C1 segment of cervical spinal cord (tissue), 14 donors: ENCODE measurements around the gene EPB41L4B.
A peak's percentile ranks its signal among the peaks of the same experiment; 100 is the strongest.
"Not testable (repeated sequence)": the region's sequence is repeated elsewhere in the genome, so short reads cannot be mapped to it uniquely, and the experiment has no call there.

Source experiments
- DNase-seq, 14 donors: peaks; one replicate each; lab custom pipeline; 2025; lab: John Stamatoyannopoulos, UW

EPB41L4B gene

DNA sequence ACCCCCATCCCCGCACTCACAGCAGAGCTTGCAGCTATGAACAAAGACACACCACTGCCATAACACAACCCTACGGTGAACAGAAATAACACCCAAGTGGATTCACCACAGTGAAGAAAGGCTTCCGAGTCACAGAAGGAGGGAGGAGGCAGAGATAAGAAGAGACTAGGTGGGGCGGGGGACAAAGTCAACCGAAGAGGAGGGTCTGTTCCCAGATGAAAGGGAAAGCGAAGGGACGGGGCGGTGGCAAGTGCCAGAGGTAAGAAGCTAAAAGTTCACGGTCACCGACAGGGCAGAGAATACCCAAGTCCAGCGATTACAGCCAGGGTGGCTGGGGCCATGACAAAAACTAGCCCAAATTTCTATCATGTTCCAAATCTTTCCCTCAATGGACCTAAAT is 21.0 kb downstream of the EPB41L4B start:
- DNase-seq: no peak

DNA sequence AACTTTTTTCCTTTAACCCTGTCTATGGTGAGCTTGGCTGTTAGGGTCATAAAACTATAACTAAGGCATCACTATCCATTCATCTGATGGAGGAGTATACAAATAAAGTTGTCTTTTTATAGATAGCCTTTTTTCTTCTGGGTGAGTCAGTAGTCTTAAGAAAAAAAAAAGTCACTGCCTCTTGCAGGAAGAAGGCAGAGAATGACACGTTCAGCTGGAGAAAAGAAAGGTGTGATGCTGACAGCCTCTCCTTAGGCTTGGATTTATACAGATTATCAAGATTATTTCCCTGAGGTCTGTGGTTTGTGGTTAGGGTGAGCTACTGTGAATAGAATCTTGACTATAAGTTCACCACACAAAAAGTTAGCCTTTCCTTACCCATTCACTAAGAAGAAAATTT is 23.0 kb downstream of the EPB41L4B start:
- no peak for DNase-seq

DNA sequence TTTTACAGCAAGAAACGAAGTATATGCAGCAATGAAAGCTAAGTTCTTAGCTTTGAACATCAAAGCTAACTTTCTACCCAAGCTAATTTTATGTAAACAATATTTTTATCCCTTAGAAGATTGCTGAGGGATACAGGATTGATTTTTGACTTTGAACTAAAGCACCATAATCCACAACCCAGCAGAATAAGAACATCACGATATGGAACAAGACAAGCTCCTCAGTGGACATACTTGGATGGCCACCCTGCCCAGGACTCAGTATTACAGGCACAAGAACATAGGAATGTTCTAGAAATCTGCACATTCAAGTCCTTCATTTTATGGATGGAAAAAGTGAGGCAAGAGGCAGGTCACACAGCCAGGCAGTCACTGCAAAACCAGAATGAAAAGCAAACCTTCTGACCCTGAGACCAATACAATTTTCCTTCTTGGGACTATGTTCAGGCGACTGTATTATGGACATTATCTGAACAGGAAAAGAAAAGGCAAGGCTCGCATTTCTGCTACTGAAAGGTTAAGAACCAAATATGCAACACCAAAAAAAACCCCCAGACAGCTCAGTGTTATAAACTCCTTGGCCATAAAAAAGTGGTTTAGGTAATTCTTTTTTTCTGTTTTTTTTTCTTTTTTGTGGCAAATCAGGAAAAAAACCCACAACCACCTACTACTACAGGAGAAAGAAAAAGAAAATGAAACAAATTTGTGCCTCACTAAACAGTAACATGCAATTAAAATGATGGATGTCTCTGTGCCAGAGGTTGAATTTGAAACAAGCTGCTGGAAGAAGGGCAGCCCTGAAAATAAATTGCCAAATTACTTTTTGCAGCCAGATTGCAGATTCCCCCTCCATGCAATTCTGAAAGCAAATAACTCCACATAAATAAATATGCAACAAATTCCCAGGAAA is 25.4 kb downstream of the EPB41L4B start:
- DNase-seq: no peak

DNA sequence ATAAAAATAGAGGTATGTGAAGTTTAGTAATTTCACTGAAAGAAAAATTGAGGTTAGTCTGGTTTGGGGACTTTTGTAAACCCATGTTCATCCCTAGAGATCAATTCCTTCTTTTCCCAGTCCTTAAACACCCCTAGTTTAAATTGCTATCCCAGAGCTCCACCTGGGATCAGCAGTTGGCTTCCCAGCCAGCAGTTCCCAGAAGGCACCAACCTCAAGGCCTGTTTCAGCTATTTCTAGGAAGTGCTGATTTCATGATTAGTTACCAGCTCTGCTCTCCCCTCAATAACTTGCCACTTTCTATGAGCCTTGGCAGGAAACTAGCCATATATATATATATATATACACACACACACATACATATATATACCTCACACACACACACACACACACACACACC is 30.5 kb downstream of the EPB41L4B start:
- DNase-seq: no peak

DNA sequence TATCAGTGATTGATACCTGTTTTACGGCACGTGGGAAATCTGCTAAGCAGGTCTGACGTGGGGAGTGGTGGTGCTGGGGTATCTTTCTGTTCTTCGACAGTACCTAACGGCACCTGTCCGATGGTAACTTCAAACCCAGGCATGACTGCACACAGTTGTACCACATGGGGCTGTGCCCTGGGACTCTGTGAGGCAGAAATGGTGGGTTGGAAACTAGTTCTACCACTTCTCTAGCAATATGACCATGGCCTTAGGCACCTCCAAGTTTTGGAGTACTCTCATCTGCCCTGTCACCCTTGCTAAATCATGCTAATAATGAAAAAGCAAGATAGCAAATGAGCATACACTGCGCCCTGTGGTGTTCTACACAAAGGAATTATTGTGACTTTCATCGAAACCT is 30.9 kb downstream of the EPB41L4B start:
- no peak for DNase-seq

DNA sequence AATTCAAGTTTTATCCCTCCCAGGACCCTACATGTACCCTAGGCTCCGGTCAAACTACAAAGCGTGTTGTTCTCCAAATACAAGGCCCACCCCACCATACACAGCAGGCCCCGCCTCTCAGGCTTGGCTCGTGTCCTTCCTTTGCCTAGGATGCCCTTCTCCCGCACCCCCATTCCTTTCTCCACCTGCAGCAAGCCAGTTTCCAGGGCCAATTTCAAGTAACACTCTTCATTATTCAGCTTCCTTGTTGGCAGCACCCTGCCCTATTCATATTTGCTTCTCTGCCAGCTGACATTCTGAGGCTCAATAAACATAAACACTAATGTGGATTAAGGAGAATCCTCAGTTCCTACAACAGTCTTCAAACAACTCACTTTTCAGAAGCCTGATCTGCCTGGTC is 31.7 kb downstream of the EPB41L4B start:
- no peak for DNase-seq

DNA sequence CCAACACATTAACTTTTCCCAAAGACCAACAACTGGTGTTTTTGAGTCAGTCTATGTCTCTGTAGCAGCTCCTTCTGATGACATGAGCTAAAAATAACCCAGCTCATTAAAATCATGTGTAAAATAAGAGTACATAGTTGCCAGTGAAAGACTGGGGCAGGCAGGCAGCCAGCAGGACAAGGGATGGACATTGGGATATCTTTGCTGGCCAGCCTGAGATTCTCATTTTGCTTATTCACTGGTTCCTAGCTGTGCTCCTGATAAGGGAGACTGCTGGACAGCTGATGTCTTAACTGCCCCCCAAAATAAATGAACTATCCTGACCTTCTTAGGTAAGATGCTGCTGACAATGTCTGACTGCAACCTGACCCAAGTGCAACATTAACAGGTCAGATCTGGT is 33.9 kb downstream of the EPB41L4B start:
- no peak for DNase-seq

DNA sequence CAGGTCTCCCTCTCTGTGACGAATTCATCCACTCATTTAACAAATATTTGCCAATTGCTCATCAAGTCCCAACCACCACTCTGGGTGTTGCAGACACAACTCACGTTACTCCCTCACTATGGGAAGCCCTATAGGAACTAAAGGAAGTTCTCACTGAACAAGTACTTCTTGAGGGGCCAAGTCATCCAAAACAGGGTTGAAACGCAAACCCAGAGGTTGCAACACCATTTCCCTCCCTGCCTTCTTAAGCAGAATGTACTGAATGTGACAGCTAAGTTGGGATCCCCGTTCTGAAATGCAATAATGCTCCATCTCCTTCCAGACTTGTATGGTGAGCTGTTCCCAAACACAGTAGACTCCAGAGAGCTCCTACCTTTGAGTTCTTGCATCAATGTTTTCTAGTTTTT is 34.3 kb downstream of the EPB41L4B start:
- no peak for DNase-seq

DNA sequence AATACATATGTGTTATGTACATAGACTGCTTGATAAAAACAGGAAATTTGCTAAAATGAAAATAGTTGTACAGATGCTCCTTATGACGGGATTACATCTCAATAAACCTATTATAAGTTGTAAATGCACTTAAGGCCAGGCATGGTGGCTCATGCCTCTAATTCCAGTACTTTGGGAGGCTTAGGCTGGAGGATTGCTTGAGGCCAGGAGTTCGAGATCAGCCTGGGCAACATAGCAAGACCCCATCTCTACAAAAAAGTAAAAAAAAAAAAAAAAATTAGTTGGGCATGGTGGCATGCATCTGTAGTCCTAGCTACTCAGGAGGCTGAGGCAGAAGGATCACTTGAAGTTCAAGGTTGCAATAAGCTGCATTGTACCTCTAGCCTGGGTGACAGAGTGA is 37.2 kb downstream of the EPB41L4B start:
- DNase-seq: not testable (repeated sequence)

DNA sequence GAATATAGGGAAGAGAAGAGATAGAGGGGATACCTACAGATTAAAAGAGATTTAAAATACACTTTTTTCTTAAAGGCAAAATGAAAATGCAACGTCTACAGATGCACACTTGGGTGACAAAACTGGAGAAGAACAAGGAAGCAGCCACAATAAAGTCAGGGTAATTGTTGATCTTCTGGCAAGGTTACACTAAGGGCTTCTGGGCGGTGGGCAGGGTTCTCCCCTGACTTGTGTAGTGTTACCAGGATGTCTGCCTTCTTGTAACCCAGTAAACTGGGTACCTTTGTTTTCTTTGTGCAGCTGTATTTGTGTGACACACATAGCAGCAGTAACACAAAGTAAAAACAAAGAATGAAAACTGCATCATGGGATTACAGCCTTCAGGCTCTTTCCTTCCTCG is 37.8 kb downstream of the EPB41L4B start:
- DNase-seq: no peak

DNA sequence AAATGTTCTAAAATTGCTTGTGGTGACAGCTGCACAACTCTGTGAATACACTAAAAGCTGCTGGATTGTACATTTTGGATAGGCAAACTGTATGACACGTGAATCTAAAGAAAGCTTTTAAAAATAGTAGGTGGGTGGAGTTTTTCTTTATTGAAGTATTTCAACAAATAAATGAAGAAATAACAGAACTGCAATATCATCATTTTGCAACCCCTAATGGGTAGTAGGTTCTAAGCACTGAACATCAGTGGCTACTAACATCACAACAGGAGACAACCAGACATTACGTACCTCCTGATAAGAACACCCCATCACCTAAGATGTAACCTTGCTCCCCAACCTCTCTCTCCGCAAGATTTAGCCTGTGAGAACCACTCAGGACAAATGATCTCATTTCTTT is 38.6 kb downstream of the EPB41L4B start:
- DNase-seq: no peak

DNA sequence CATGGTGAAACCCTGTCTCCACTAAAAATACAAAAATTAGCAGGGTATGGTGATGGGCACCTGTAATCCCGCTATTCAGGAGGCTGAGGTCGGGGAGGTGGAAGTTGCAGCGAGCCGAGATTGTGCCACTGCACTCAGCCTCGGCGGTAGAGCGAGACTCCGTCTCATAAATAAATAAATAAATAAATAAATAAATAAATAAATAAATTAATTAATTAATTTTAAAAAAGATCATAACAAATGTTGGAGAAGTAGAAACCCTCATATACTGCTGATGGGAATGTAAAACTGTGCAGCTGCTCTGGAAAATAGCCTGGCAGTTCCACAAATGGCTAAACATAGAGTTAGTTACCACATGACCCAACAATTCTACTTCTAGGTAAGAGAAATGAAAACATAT is 39.3 kb downstream of the EPB41L4B start:
- no peak for DNase-seq

DNA sequence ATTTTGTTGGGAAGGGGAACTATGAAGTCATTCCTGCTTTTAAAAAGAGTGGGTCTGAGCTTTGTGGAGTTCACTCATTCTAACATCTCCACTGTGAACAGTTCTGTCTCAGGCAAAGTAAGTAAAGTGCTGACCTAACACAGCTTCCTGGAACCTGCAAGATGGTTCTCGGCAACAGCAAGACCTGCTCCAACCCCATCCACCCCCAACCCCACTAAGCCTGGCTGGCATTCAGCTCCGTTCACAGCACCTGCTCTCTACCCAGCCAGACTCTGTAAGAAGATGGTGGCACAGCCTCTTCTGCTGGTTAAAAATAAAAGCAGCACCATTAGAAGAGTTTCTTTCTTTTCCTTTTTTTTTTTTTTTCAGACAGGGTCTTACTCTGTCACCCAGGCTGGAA is 42.0 kb downstream of the EPB41L4B start:
- DNase-seq: peak in 1 of 14 donors; percentile 11

DNA sequence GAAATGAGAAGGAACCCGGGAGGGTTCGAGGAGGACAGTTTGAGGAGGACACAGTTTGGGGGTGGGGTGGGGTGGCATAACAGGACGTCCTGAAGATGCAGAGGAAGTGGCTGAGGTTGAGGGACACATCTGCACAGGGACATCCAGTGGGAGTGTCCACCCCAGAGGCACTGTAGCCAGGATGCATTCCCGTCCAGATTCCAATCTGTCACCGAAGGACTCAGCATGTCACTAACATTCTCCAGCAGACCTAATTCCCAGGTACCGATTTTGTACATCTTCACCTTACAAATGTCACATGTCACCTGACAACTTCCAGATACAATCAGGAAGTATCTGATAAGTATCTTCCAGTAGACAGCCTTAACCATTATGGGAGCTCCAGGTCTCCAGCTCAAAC is 42.6 kb downstream of the EPB41L4B start:
- no peak for DNase-seq

DNA sequence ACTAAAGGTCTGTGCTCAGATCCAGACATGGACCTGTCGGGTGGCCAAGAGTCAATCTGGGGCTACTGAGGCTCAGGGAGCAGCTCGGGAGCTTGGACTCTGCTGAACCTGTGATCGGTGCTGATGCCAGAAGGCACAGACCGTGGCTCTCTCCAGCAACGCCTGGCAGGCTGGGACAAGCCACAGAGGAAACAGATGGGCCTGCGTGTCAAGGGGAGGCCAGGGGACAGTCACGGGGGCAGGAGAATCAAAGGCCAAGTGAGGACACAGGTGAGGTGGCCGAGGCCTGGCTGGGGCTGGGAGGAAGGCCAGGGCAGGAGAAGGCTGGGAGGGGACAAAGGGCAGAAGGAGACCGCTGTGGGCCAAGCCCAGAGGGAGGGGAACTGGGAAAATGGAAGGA is 43.4 kb downstream of the EPB41L4B start:
- DNase-seq: peak in 3 of 14 donors; percentile 17 to 91 (median 29)

DNA sequence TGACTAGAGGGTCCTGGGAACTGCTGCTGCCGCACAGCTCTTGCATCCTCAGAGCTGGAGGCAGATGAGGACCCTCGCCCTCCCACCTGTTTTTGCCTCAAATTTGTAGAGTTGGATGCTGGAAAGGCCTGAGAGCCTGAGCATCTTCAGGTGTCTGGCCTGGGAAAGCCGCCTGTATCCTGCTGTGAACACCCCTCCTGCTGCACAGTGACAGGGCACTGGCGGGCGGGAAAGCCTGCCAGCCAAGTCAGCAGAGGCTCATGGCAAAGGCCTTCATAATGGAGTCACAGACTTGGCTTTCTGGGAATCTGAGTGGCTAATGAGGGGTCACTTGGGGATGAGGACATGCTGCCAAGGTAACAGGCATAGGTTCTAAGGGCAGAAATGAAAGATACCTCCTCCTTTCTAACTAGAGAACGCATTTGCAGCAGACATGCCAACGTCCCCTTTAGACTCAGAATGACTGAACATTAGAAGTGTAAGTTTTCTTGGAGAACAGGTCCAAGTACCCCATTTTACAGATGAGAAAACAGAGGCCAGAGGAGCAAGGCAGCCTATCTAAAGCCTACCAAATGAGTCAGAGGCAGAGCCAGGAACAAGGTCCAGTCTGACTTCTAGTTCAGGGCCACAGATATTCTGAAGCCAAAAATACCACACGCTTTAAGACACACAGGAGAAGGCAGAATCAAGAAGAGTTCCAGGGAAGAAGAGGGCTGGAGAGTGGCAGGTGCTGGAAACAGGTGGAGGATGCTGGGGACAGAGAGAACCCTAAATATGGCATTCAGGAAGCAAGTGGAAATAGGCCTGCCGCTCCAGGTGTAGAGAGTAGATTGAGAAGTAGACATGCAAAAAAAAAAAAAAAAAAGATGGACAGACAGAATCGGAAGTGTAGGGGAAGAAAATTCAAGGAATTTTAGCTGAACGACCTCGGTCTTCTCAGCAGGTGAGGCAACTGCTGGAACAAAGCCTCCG is 44.1 kb downstream of the EPB41L4B start:
- peak in 1 of 14 donors; percentile 7 for DNase-seq

DNA sequence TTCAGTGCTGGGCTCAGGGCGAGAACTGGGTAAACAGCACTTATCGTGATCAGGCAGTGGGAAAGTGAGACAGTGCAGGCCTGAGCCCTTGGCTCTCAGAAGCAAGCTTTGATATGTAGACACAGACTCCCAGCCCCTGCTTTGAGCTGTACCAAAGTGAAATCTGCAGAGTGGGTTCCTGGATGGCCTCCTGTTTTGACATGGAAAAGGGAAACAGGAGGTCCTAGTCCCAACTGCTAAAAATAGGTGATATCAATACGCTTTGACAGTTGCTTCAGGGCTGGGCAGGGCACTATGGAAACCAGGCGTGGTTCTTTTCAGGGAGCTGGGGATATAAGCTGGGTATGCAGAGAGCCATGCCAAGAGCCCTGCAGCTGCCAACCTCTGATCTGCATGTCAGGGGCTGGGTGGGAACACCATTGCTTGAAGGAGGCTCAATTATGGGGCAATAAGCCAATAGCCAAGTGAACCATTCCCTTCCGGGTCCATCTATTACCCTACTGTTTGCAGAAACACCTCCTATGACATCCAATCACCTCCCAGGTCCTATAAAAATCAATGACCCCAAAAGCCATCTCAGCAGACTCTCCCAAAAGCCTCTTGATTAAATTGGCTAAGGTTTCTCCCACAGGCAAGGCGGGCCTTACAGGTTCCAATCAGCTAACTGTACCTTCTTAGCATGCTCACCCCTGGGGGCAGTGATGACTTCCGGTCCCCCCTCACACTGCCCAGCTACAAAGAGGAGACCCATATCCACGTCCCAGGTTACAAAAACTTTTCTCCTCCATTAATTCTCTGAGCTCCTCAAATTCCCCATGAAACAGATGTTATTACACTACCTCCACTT is 45.8 kb downstream of the EPB41L4B start:
- DNase-seq: no peak

DNA sequence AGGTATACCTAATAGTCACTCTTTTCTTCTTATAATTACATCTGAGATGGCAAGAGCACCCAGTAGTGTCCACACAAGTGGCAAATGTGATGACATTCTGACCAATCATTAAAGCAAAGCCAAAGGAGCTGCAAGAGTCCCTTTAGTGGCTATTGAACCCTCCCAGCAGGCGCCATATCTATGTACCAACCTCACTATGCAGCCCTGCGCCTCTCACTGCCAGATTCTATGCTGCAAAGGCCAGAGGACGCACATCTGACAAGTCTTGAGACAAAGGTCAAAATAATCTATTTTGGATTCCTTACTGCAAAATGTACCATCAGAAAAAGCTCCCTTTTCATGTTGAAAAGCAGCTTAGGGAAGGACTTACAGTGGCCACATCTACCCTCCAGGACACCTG is 47.0 kb downstream of the EPB41L4B start:
- no peak for DNase-seq

DNA sequence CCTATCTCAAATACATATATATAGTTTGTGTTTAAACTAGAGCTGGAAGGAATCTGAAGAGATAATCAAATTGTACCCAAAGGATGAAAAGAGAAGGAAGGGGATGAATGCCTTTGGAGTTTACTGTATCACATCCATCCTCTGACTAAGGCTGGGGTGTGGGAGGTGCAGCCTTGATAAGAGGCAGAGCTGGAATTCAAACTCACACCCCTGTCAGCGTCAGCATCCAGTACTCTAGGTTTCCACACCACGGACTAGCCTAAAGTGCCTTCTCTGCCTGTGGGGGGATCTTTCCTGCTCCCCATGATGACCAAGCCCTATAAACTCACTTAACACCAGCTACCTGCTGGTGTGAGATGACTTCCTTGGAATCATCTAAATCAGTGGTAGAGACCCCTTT is 48.1 kb downstream of the EPB41L4B start:
- no peak for DNase-seq

DNA sequence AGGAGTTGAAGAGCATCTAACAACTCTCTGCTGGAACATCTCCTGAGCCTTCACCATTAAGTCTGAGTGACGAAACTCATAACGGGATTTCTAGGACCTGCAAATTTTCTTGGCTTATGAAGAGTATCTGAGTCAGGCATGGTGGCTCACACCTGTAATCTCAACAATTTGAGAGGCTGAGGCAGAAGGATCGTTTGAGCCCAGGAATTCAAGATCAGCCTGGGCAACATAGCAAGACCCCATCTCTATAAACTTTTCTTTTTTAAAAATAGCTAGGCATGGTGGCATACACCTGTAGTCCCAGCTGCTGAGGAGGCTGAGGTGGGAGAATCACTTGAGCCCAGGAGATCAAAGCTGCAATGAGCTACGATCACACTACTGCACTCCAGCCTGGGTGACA is 48.8 kb downstream of the EPB41L4B start:
- no peak for DNase-seq
